CD4-positive, alpha-beta memory T cell (primary cell): Measurements from ENCODE around the gene RBPJ. TPM values are rescaled to one million over a fixed set of nuclear protein-coding genes. Genes with fewer than 3 reads are reported as not detected.

ENCODE experiments used
- CTCF ChIA-PET: fragments of 350-600 bp; sonication (Branson Sonifier 250); formaldehyde crosslinking; loops from one replicate; lab custom pipeline; 2021; ENCODE audit warnings: inconsistent platforms; ENCODE audit not compliant: partially characterized antibody; lab: Charles Lee
- POLR2A ChIA-PET: fragments of 350-600 bp; sonication (Branson Sonifier 250); formaldehyde crosslinking; loops from one replicate; lab custom pipeline; 2021; ENCODE audit not compliant: partially characterized antibody; lab: Charles Lee
- DNase-seq, 5 donors: peaks; one replicate each; pipeline versions ENCODE4 v3.0.0 to v3.0.0-alpha.2; 2020 to 2022; ENCODE audit warnings: mixed read lengths in 1 of 5
- H3K27ac ChIP-seq: one replicate; pipeline ENCODE4 v1.7.0; 2013; ENCODE audit warnings: low read depth, low read length
- H3K27me3 ChIP-seq: 2 replicates; pipeline ENCODE4 v1.7.0; 2013; ENCODE audit warnings: mild to moderate bottlenecking, low read length, moderate library complexity; ENCODE audit not compliant: insufficient read depth
- H3K36me3 ChIP-seq: 2 replicates; pipeline ENCODE4 v1.7.0; 2013; ENCODE audit warnings: mild to moderate bottlenecking, low read length, moderate library complexity; ENCODE audit not compliant: insufficient read depth
- H3K4me1 ChIP-seq: 2 replicates; pipeline ENCODE4 v1.7.0; 2013; ENCODE audit warnings: mild to moderate bottlenecking, low read length, moderate library complexity; ENCODE audit not compliant: insufficient read depth
- H3K4me3 ChIP-seq, 2 donors: one replicate each; pipeline ENCODE4 v1.7.0; 2013; ENCODE audit warnings: low read length in 2 of 2, mild to moderate bottlenecking in 1 of 2
- H3K9me3 ChIP-seq, 2 donors: one replicate each; pipeline ENCODE4 v1.7.0; 2013; ENCODE audit warnings: low read length in 2 of 2, control low read depth in 1 of 2; ENCODE audit not compliant: control insufficient read depth in 1 of 2
- H3K27ac Mint-ChIP-seq, 7 donors: one replicate each; pipeline ENCODE4 v1.8.0; 2020 to 2021; ENCODE audit warnings: mixed read lengths in 7 of 7, mild to moderate bottlenecking in 6 of 7, inconsistent platforms in 3 of 7, moderate library complexity in 3 of 7
- H3K27me3 Mint-ChIP-seq, 2 donors: one replicate each; pipeline ENCODE4 v1.8.0; 2020 to 2021; ENCODE audit warnings: mixed read lengths in 2 of 2
- H3K36me3 Mint-ChIP-seq, 2 donors: one replicate each; pipeline ENCODE4 v1.8.0; 2020 to 2021; ENCODE audit warnings: mixed read lengths in 2 of 2, inconsistent platforms in 1 of 2, mild to moderate bottlenecking in 1 of 2
- H3K4me1 Mint-ChIP-seq, 4 donors: one replicate each; pipeline ENCODE4 v1.8.0; 2020 to 2021; ENCODE audit warnings: mixed read lengths in 4 of 4, mild to moderate bottlenecking in 1 of 4
- H3K4me3 Mint-ChIP-seq, 8 donors: one replicate each; pipeline ENCODE4 v1.8.0; 2020 to 2021; ENCODE audit warnings: mixed read lengths in 8 of 8, mild to moderate bottlenecking in 7 of 8, moderate library complexity in 6 of 8, inconsistent platforms in 3 of 8
- H3K9me3 Mint-ChIP-seq, 8 donors: one replicate each; pipeline ENCODE4 v1.8.0; 2020 to 2021; ENCODE audit warnings: mixed read lengths in 8 of 8, mild to moderate bottlenecking in 5 of 8, inconsistent platforms in 3 of 8, moderate library complexity in 1 of 8
- intact Hi-C: fragments of 100-400 bp; cut with micrococcal nuclease; formaldehyde crosslinking; loops from one replicate; pipeline ENCODE4 v1.15.1; 2023
- polyA plus RNA-seq, 2 donors: library from polyadenylated mRNA; unstranded; fragments of 300-500 nt; fragmentation: Illumina TruSeq; gene quantifications; one replicate each; pipeline ENCODE4 v1.2.3, GENCODE V29; 2021
- total RNA-seq, 2 experiments: library from RNA; stranded (reverse); gene quantifications; one replicate each; pipeline ENCODE4 v1.2.3, GENCODE V29; 2021

RBPJ gene
- total and polyA plus RNA-seq, 4 experiments from 2014 or later = 75.2 to 96.3 (median 91.5) TPM

- H3K27ac ChIP-seq = no peak overlapping the region
- intact Hi-C loops = no loop called here
- ChIA-PET POLR2A (no interaction called here), CTCF (no interaction called here)
- no peak overlapping the region for H3K4me3 ChIP-seq
- DNase-seq = no peak
- H3K4me3 Mint-ChIP-seq = no peak overlapping the region
- peaks cover 7 to 15% (median 12%) of the 10 kb centered on the region in 4 donors for H3K4me1 Mint-ChIP-seq
- H3K36me3 Mint-ChIP-seq = no peaks in the 10 kb centered on the region
- no peaks in the 10 kb centered on the region for H3K27me3 Mint-ChIP-seq
- H3K9me3 Mint-ChIP-seq = no peaks in the 10 kb centered on the region
- H3K27ac Mint-ChIP-seq = no peak overlapping the region
- no peaks in the 10 kb centered on the region for H3K36me3 ChIP-seq
- peaks cover 6% of the 10 kb centered on the region for H3K4me1 ChIP-seq
- H3K27me3 ChIP-seq = no peaks in the 10 kb centered on the region
- no peaks in the 10 kb centered on the region for H3K9me3 ChIP-seq
Measured at GRCh38 chr4:26294904-26295303, 25.9 kb upstream of the RBPJ start.

GRCh38 chr4:26296021-26296420 is 24.8 kb upstream of the RBPJ start:
- CTCF ChIA-PET = interaction anchor here (1.2 kb wide), 1 partner anchor 35 kb away, joined by 4 read pairs; no protein-coding TSS in a partner anchor
- no peak overlapping the region for H3K4me3 Mint-ChIP-seq
- no peaks in the 10 kb centered on the region for H3K9me3 ChIP-seq
- H3K36me3 ChIP-seq = no peaks in the 10 kb centered on the region
- H3K4me1 Mint-ChIP-seq = peaks cover 7 to 24% (median 16%) of the 10 kb centered on the region in 4 donors
- no peaks in the 10 kb centered on the region for H3K9me3 Mint-ChIP-seq
- no peaks in the 10 kb centered on the region for H3K27me3 ChIP-seq
- H3K36me3 Mint-ChIP-seq = no peaks in the 10 kb centered on the region
- H3K4me1 ChIP-seq = peaks cover 6% of the 10 kb centered on the region
- H3K27me3 Mint-ChIP-seq = no peaks in the 10 kb centered on the region
- no peak for DNase-seq
- H3K27ac ChIP-seq = no peak overlapping the region
- H3K27ac Mint-ChIP-seq = no peak overlapping the region
- intact Hi-C loops = no loop called here
- POLR2A ChIA-PET = no interaction called here
- H3K4me3 ChIP-seq = no peak overlapping the region

- no peak overlapping the region for H3K4me3 ChIP-seq
- intact Hi-C loops = no loop called here
- ChIA-PET CTCF (interaction anchor here (1.2 kb wide), 1 partner anchor 34 kb away, joined by 4 read pairs; no protein-coding TSS in a partner anchor), POLR2A (no interaction called here)
- no peaks in the 10 kb centered on the region for H3K9me3 ChIP-seq
- Mint-ChIP-seq H3K27ac (no peak overlapping the region), H3K36me3 (no peaks in the 10 kb centered on the region), H3K9me3 (no peaks in the 10 kb centered on the region), H3K27me3 (no peaks in the 10 kb centered on the region), H3K4me3 (no peak overlapping the region), H3K4me1 (peaks cover 7 to 24% (median 16%) of the 10 kb centered on the region in 4 donors)
- H3K27me3 ChIP-seq = no peaks in the 10 kb centered on the region
- DNase-seq = no peak
- no peaks in the 10 kb centered on the region for H3K36me3 ChIP-seq
- H3K27ac ChIP-seq = no peak overlapping the region
- peaks cover 6% of the 10 kb centered on the region for H3K4me1 ChIP-seq
Measured at GRCh38 chr4:26296514-26296913, 24.3 kb upstream of the RBPJ start.

GRCh38 chr4:26297219-26297618 is 23.6 kb upstream of the RBPJ start:
- CTCF ChIA-PET = no interaction called here
- Histone ChIP-seq H3K4me1 (peaks cover 6% of the 10 kb centered on the region), H3K27me3 (no peaks in the 10 kb centered on the region), H3K4me3 (no peak overlapping the region), H3K9me3 (no peaks in the 10 kb centered on the region), H3K27ac (no peak overlapping the region), H3K36me3 (no peaks in the 10 kb centered on the region)
- Mint-ChIP-seq H3K4me3 (no peak overlapping the region), H3K9me3 (no peaks in the 10 kb centered on the region), H3K27ac (no peak overlapping the region), H3K27me3 (no peaks in the 10 kb centered on the region), H3K36me3 (no peaks in the 10 kb centered on the region), H3K4me1 (peaks cover 7 to 24% (median 16%) of the 10 kb centered on the region in 4 donors)
- POLR2A ChIA-PET = no interaction called here
- no peak for DNase-seq
- intact Hi-C loops = no loop called here

GRCh38 chr4:26298198-26298947 is 22.4 kb upstream of the RBPJ start:
- Mint-ChIP-seq H3K27ac (peak overlapping the region in 3 of 7 donors; percentile 14 to 59 (median 30)), H3K4me3 (peak overlapping the region in 6 of 8 donors; percentile 49 to 86 (median 78))

GRCh38 chr4:26299254-26299882 is 21.4 kb upstream of the RBPJ start:
- H3K9me3 ChIP-seq = no peaks in the 10 kb centered on the region
- H3K4me1 Mint-ChIP-seq = peaks cover 7 to 24% (median 16%) of the 10 kb centered on the region in 4 donors
- peaks cover 6% of the 10 kb centered on the region for H3K4me1 ChIP-seq
- CTCF ChIA-PET = interaction anchor here (0.7 kb wide), 1 partner anchor 26 kb away, joined by 3 read pairs; no protein-coding TSS in a partner anchor
- H3K27ac Mint-ChIP-seq = peak overlapping the region; percentile 14 to 92 (median 43)
- no peaks in the 10 kb centered on the region for H3K36me3 Mint-ChIP-seq
- POLR2A ChIA-PET = interaction anchor here (0.6 to 1.1 kb wide), 2 partner anchors 20 to 28 kb away, joined by 3 to 4 read pairs; no protein-coding TSS in a partner anchor
- H3K27me3 ChIP-seq = no peaks in the 10 kb centered on the region
- H3K4me3 Mint-ChIP-seq = peak overlapping the region; percentile 64 to 86 (median 78)
- H3K9me3 Mint-ChIP-seq = no peaks in the 10 kb centered on the region
- intact Hi-C loops = no loop called here
- DNase-seq = no peak
- no peaks in the 10 kb centered on the region for H3K27me3 Mint-ChIP-seq
- peak overlapping the region; percentile 26 for H3K27ac ChIP-seq
- H3K36me3 ChIP-seq = no peaks in the 10 kb centered on the region
- peak overlapping the region in 1 of 2 donors; percentile 15 for H3K4me3 ChIP-seq

More at GRCh38 chr4:26298198-26298947, 22.4 kb upstream of the RBPJ start:
- no peak for DNase-seq
- intact Hi-C loops = no loop called here
- Mint-ChIP-seq H3K36me3 (no peaks in the 10 kb centered on the region), H3K27me3 (no peaks in the 10 kb centered on the region), H3K4me1 (peaks cover 7 to 24% (median 16%) of the 10 kb centered on the region in 4 donors), H3K9me3 (no peaks in the 10 kb centered on the region)
- POLR2A ChIA-PET = no interaction called here
- CTCF ChIA-PET = no interaction called here
- H3K27ac ChIP-seq = no peak overlapping the region
- no peaks in the 10 kb centered on the region for H3K27me3 ChIP-seq
- no peaks in the 10 kb centered on the region for H3K36me3 ChIP-seq
- H3K9me3 ChIP-seq = no peaks in the 10 kb centered on the region
- no peak overlapping the region for H3K4me3 ChIP-seq
- H3K4me1 ChIP-seq = peaks cover 6% of the 10 kb centered on the region
